ENCODE data around the gene ATP2B2. TPM values are rescaled to one million over a fixed set of nuclear protein-coding genes. Genes with fewer than 3 reads are reported as not detected.
A peak's percentile ranks its signal among the peaks of the same experiment; 100 is the strongest.

The ATP2B2 gene
- total RNA-seq, 1 experiment from 2014 or later, result not detected

- DNase-seq (ENCODE audit: low read depth), result no peak
These were observed 54.6 kb downstream of the ATP2B2 start for GRCh38 chr3:10450494-10451440.

DNA sequence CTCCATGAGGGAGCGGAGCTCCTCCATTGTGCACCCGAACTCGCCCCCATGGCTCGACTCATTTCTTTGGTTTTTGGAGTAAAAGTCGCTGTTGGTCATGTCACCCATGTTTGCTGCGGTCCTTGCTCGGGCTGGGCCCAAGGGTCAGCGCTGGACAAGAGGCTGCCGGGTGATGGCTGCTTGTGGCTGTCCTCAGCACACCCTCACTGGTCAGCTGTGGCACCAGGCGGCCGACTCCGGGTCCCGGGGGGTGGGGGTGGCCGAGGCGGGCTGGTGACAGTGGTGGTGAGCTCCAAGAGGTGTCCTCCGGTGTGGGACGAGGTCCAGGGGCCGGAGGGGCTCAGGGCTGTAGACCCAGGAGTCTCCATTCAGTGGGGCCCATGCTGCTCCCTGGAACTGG lies 56.0 kb downstream of the ATP2B2 start:
- no peak for DNase-seq (ENCODE audit: low read depth)

DNA sequence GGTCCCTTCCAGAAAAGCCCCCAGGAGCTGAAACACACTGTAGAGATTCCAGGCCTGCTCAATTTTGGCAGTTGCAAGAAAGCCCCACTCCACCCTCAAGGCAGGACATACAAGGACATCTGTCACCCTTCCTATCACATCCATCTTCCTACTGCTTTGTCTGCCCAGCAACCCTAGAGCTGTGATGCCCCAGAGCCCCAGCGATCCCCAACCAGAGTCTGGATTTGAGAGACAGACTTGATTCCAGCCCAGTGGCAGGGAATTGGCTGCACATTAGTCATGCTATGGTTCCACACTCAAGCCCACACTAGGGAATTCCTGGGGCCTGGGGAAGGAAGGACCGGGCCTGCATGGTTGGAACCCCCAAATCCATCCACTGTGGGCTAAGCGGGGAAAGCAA lies 56.8 kb downstream of the ATP2B2 start:
- no peak for DNase-seq (ENCODE audit: low read depth)

GRCh38 chr3:10447527-10448260 lies 57.7 kb downstream of the ATP2B2 start:
- DNase-seq (ENCODE audit: low read depth), result peak; percentile 40

DNA sequence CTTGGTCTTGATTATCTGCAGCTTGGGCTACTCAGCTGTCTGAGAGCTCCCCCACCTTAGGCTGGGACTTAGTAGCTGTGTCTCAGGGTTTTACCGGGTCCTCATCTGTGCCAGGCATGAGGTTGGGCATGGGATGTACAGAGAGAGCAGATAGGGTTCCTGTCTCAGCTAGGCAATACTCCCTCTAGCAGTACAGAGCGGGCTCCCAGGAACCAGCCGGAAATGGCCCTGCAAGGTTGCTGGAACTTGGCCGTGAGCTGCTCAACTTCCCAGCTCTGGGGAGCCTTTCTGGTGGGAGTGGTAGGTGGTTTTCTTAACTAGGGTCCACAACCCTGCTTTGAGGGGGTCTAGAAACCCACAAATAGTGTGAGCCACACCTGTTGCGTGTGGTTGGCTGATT lies 58.3 kb downstream of the ATP2B2 start:
- no peak for DNase-seq (ENCODE audit: low read depth)

DNA sequence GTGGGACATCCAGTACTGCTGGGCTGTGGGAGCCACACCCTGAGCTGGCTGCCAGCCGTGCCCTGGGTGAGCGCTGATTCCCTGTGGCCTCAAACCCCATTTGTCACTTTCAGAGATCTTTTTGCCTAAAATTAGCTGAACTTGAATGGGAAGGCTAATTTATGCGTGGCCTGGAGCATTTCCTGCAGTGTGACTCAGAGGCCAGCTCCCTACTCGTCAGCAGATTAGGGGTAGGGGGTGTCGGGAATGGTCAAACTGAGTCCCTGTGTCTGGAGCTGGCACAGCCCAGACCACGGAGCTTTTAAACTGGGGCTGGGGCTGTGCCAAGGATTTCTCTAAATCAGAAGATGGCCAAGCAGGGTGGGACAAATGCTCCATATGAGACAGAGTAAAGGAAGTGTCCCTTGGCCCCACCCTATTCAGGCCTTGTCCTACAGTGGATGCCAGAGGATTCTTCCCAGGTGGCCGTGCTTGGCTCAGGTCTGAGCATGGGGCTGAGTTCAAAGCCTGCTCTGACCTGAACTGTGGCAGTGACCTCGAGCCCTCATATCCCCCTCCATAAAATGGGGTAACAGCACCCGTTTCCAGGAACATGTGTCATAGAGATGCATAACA lies 59.7 kb downstream of the ATP2B2 start:
- DNase-seq (ENCODE audit: low read depth), result no peak

GRCh38 chr3:10444511-10444910 lies 60.9 kb downstream of the ATP2B2 start:
- no peak for DNase-seq (ENCODE audit: low read depth)

DNA sequence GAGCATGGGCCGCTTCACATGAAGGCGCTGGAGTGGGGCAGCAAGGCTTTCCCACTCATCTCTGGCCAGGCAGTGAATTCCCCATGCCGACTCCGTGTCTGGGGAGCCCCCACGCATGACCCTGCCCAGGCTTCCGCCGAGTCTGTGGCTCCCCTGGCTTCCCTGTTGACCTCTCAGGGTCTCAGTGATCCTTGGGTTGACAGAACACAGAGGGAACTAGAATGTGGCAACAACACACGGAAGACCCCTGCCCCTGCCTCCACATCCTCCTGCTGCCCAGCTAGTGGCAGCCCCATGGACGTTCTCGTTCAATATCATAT lies 61.3 kb downstream of the ATP2B2 start:
- no peak for DNase-seq (ENCODE audit: low read depth)

- no peak for DNase-seq (ENCODE audit: low read depth)
These were observed 61.9 kb downstream of the ATP2B2 start for GRCh38 chr3:10443272-10444109.

- DNase-seq (ENCODE audit: low read depth), result no peak
These were observed 63.1 kb downstream of the ATP2B2 start for GRCh38 chr3:10442151-10442795.

DNA sequence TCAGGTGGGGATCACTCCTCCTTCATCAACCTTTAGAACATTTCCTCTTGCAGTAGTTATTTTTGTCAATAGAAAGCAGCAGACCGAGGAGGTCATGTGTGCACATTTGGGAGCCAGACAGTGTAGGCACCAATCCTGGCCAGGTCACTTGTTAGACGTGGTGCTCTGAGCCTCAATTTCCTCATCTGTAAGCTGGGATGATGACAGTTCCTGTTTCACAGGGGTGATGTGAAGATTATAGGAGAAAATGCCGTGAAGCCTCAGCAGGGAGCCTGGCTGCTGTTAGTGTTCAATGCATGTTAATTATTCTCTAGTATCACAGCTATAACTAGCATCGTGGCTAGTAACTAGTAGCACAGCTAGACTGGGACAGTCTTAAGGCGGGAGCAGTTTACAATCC lies 64.7 kb downstream of the ATP2B2 start:
- no peak for DNase-seq (ENCODE audit: low read depth)

- DNase-seq (ENCODE audit: low read depth), result no peak
These were observed 66.3 kb downstream of the ATP2B2 start for GRCh38 chr3:10438902-10439610.

DNA sequence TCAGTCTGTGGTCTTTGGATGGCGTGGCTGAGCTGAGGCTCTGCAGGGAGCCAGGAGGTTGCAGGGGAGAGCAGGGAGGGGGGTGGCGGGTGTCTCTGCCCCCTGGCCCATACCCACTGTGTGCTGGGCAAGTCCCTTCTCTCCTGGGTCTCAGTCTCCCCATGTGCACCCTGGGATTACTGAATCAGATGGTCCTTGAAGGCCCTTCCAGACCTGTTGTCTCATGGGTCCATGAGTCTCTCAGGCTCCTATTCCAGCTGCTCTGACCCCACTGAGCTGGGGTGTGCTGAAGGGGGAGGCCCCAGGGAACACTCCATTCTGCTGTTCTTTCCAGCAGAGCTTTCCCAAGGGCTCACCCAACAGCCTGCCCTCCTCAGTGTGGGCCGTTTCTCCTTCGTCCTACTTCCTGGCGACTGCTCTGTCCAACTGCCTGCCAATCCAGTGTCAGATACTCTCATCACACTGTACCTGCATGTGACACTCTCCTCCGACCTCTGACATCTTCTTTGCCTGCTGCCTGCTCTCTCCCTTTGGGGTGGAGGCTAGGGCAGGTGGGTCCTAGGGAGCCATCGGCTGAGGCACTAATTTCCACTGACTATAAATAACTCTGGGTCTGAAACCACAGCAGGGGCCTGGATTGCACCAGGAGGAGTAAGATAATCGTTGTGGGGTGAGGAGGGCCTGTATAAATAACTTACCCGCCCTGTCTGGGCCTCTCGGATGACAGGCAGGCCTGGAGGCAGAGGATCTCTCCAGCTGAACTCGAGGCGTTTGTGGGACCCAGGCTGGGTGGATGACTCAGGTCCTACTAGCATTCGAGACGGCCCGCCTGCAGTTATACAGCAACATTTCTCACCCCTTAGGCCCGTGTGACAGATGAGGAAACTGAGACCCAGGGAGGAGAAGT lies 67.1 kb downstream of the ATP2B2 start:
- peak; percentile 71 for DNase-seq (ENCODE audit: low read depth)

GRCh38 chr3:10437272-10437994 lies 68.0 kb downstream of the ATP2B2 start:
- peak; percentile 34 for DNase-seq (ENCODE audit: low read depth)

DNA sequence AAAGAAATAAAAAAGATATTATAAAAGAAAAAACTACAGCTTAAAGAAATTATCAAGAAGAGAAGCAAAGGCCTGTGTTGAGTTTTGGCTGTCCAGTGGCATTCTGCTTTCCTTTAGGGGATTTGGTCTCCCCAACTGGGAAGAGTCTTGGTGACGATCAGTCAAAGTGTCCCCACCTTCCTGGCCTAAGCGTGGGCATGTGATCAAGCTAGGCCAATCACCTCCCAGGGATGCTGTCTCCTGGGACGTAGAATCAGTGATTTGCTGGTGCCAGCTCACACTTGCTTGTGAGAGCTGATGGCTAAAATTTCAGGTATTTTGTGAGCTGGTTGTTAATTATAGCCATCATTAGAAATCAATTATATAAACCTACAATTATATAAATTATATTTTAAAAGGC lies 69.5 kb downstream of the ATP2B2 start:
- no peak for DNase-seq (ENCODE audit: low read depth)

DNA sequence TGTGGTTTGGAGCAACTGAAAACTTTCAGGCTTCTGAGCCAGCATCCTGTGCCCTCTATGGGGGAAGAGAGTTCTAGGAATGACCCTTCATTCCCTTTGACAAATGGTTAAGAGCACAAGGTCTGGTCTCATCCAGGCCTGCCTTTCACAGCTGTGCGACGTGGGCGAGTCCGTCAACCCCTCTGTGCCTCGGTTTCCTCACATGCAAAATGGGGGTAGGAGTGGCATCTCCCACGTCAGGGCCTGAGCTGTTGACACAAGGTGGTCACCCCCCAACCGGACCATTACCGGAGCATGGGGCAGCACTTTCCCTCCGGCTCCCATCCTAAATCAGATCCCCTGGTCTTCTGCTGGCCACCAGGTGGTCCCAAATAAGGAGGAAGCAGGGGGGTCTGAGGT lies 70.4 kb downstream of the ATP2B2 start:
- no peak for DNase-seq (ENCODE audit: low read depth)

DNA sequence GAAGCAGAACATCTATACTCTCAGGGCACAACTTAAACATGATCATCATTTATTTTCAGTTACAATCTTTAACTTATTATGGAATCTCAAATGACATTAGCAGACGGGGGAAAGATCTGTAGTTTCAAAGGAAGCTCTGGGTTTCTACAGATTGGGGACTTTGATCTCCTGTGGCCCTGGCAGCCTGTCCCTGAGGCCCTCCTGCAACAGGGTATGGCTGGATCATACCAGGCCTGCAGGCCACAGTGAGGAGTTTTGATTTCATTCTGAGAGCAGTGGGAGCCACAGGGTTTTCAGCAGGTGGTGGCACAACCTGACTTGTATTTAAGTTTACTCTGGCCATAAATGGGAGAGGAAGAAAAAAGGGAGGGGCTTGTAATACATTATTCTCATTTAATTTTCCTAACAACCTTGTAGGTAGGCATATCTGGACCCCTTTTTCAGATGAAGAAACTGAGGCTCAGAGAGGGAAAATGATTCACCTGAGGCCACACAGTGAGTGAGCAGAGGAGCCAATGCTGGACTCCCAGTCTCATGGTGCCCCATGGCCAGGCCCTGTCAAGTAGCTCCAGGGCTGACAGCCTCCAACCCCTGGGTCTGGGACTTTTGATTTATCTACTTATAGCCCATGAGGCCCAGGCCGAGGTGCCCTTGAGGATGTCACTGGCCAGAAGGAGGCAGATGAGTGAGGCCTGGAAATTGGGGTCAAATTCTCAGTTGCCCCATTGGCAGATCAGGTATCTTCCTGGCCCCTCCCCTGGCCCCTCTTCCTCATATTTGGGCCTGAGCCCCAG lies 71.0 kb downstream of the ATP2B2 start:
- no peak for DNase-seq (ENCODE audit: low read depth)

- DNase-seq (ENCODE audit: low read depth), result no peak
These were observed 72.5 kb downstream of the ATP2B2 start for GRCh38 chr3:10432931-10433330.

All from LHCN-M2 (cell line).